Measurements from ENCODE around the gene GLIS1. TPM values are rescaled to one million over a fixed set of nuclear protein-coding genes. Genes with fewer than 3 reads are reported as not detected.

Gene GLIS1
- total and polyA plus RNA-seq, 2 of the 8 experiments (the other 6 are each of a cell fraction or from before 2014, with no cell fraction given) = 0.15 to 0.22 TPM

GRCh38 chr1:53680868-53681267 lies 58.1 kb downstream of the GLIS1 start:
- H3K14ac ChIP-seq (ENCODE audit: insufficient read length) = no peak overlapping the region
- no peaks in the 10 kb centered on the region for H3K79me2 ChIP-seq (ENCODE audit: control insufficient read depth in 1 of 2, insufficient read depth in 2 of 2, low read length in 2 of 2)
- CTCF ChIA-PET (ENCODE audit: partially characterized antibody) = interaction anchor here (0.6 to 10.7 kb wide), 13 partner anchors 10 to 1408 kb away, joined by 3 to 129 read pairs (median 6); no protein-coding TSS in a partner anchor

More at GRCh38 chr1:53680868-53681267, 58.1 kb downstream of the GLIS1 start:
- POLR2A ChIA-PET (ENCODE audit: partially characterized antibody) = no interaction called here
- Histone ChIP-seq H3K23me2 (ENCODE audit: low read depth, low read length) (no peaks in the 10 kb centered on the region; the same call in 1 of the 2 replicates), H2BK20ac (ENCODE audit: low read length) (no peak overlapping the region), H4K8ac (ENCODE audit: extremely low read depth, insufficient read depth, low read length) (no peak overlapping the region), H2BK120ac (replicated peaks; ENCODE audit: low read depth, low read length) (no peak overlapping the region), H3K79me1 (ENCODE audit: low read depth, low read length) (no peaks in the 10 kb centered on the region; the same call in 1 of the 2 replicates), H3K56ac (replicated peaks; ENCODE audit: insufficient read length, low read depth, low read length) (no peak overlapping the region), H2BK15ac (ENCODE audit: low read length) (no peak overlapping the region), H3K9me3 (ENCODE audit: insufficient read depth in 2 of 2, low read depth in 1 of 2, low read length in 1 of 2) (no peaks in the 10 kb centered on the region), H2AK5ac (ENCODE audit: low read depth, low read length) (no peak overlapping the region), H4K91ac (replicated peaks; ENCODE audit: insufficient read length, low read length) (no peak overlapping the region), H2AFZ (ENCODE audit: low read length) (no peak overlapping the region), H3K4me1 (replicated peaks in 1 of 4; ENCODE audit: control insufficient read depth in 3 of 4, insufficient read depth in 4 of 4, low read length in 3 of 4) (peaks cover 4 to 13% (median 10%) of the 10 kb centered on the region in 4 experiments), H3K18ac (ENCODE audit: extremely low read depth, low read length) (no peak overlapping the region), H3K4ac (replicated peaks; ENCODE audit: insufficient read length, low read depth, low read length) (no peak overlapping the region), H3K23ac (ENCODE audit: insufficient read length) (no peak overlapping the region), H4K5ac (ENCODE audit: insufficient read length, low read depth, low read length) (no peak overlapping the region), H3K4me2 (ENCODE audit: insufficient read depth in 1 of 2, low read depth in 2 of 2, low read length in 2 of 2) (no peak overlapping the region), H2BK5ac (ENCODE audit: low read depth, low read length) (no peak overlapping the region), H3K36me3 (ENCODE audit: control insufficient read depth in 2 of 4, insufficient read depth in 4 of 4, low read length in 3 of 4) (no peaks in the 10 kb centered on the region), H3K27ac (ENCODE audit: low read depth, low read length) (no peak overlapping the region), H3K27me3 (replicated peaks in 1 of 4; ENCODE audit: control insufficient read depth in 3 of 4, extremely low read depth in 1 of 4, insufficient read depth in 3 of 4, low read length in 3 of 4) (peaks cover 0 to 9% (median 4%) of the 10 kb centered on the region in 4 experiments; a peak in 3 of 7 replicates), H2BK12ac (ENCODE audit: low read depth, low read length) (no peak overlapping the region; the same call in 1 of the 2 replicates), H3K4me3 (ENCODE audit: extremely low read depth in 1 of 4, insufficient read depth in 2 of 4, low read depth in 3 of 4, low read length in 4 of 4) (no peak overlapping the region), H3K9ac (replicated peaks in 1 of 4; ENCODE audit: extremely low read depth in 1 of 4, low read depth in 3 of 4, low read length in 3 of 4) (no peak overlapping the region), H4K20me1 (replicated peaks in 1 of 2; ENCODE audit: control insufficient read depth in 1 of 2, insufficient read depth in 2 of 2, low read length in 2 of 2) (no peaks in the 10 kb centered on the region)
- FAIRE-seq (no peak), DNase-seq (ENCODE audit: low read depth in 1 of 2, low spot score in 2 of 2) (no peak)
- no peak for TF ChIP-seq RBBP5 (IDR thresholded peaks at IDR 0.05; ENCODE audit: borderline replicate concordance, low read depth, low read length)
- TF ChIP-seq EGR1 (IDR thresholded peaks at IDR 0.05; ENCODE audit: borderline replicate concordance, low read depth, low read length) = no peak
- no peak for TF ChIP-seq PHF8 (conservative IDR thresholded peaks at IDR 0.05; ENCODE audit: low read depth, low read length)
- WGBS, 2 experiments (ENCODE audit: extremely low coverage in 1 of 2, insufficient coverage in 1 of 2, insufficient read length in 1 of 2, insufficient replicate concordance in 2 of 2, low coverage in 1 of 2, low lambda C conversion rate in 2 of 2, missing lambda C conversion rate in 1 of 2) = 94% methylated on average over 8 of the region's 8 CpGs; no CpG with 5 or more reads in 1 of the 2 experiments

All from H1 (cell line).